Hematopoietic multipotent progenitor cell treated with erythropoietin and hydrocortisone succinate and interleukin-3 and kit ligand, for 4 days (in vitro differentiated cells): ENCODE results near the gene SSBP2.

ENCODE experiments used
- DNase-seq: peaks from one replicate; pipeline ENCODE4 v3.0.0-alpha.2; 2015

SSBP2 gene

GRCh38 chr5:81751009-81751835 lies at the start of gene SSBP2:
TSS of gene SSBP2 (minus strand) at chr5:81751097. CDS start at chr5:81751042, 55 bp downstream.
- DNase-seq, result peak; percentile 99

GRCh38 chr5:81795666-81796065 lies 44.8 kb upstream of the SSBP2 start:
- no peak for DNase-seq

- no peak for DNase-seq
These were observed 43.3 kb upstream of the SSBP2 start for GRCh38 chr5:81794226-81794625.

GRCh38 chr5:81790336-81790735 lies 39.4 kb upstream of the SSBP2 start:
- DNase-seq, result no peak

DNA sequence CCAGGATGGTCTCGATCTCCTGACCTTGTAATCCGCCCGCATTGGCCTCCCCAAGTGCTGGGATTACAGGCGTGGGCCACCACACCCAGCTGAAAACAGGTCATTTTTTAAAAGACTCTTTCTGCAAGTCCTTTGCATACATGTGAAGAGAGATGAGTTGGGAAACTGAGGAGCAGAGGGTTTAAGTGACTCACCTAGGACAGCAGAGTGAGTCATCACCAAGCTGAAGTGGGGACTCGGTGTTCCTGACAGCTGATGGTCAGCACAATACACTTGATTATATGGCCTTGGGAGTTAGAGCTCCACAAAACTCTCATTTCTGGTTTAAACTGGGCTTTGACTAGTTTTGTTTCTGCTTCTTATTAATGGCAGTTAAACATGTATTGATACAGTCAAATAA lies 38.1 kb upstream of the SSBP2 start:
- DNase-seq, result no peak

DNA sequence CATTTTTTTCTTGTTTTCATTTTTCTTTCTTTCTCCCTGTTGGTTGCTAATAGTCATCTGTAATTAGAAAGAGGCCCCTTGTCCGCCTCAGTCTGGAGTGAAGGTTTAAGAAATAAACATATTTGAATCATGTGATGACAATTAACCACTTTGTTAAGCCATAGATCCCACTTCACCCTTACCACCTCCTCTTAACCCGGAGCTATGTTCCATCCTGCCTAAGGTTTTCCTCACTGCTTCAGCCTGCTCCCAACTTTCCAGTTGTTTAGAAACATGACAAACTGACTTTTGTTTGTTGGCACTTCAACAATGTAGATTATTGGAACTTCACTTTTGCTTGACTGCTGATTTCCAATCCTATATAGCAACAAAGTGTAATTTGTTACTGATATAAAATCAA lies 37.4 kb upstream of the SSBP2 start:
- no peak for DNase-seq

DNA sequence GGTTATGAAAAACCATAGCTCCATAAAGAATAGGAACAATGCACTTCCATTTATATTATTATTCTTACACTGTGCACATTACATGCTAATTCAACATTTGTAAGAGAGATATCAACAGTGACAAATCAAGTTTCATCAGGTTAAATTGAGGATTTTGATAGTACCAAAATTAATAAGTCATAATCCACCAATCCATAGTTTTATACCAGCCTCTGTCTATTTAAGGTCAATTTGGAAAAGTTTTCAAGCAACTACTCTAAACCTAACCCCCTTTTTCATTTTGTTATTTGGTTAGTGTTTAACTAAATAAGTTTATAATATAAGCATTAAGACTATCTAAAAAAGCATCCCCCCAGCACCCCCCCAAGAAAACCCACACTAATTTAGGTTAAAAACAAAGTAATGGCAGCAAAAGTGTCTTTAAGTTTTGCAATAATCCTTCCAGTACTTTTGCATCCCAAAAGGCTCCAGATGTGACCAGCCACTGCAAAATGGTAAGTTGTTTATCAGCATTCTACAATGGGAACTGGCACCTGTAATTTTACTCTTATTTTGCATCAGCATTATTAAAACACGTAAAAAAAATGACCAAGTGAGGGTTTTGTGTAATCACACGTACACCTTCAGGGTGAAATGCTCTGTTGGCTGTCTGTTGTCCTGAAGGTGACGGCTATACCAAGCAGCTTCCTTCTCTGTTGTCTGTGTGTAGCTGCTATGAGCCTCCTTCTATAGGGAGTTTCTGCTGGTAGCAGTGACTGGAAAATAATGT lies 36.8 kb upstream of the SSBP2 start:
- peak; percentile 77 for DNase-seq

DNA sequence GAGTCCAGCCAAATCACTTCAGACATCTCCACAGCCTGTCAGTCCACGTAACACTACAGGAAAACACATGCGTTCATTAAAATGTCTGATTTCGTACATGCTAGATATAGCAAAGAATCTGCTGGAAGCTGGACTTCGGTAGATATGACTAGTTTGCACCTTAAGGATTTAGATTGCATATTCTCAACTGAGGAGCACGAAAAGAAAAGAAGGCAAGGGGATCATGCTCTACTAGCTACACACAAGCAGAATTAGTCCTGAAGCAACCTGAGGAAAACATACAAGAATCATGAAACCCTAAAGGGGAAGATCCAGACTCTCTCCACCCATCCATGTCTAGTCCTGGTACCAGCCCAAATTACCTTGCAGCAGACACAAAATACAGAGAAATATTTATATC lies 36.1 kb upstream of the SSBP2 start:
- DNase-seq, result no peak

GRCh38 chr5:81786496-81786895 lies 35.6 kb upstream of the SSBP2 start:
- no peak for DNase-seq

DNA sequence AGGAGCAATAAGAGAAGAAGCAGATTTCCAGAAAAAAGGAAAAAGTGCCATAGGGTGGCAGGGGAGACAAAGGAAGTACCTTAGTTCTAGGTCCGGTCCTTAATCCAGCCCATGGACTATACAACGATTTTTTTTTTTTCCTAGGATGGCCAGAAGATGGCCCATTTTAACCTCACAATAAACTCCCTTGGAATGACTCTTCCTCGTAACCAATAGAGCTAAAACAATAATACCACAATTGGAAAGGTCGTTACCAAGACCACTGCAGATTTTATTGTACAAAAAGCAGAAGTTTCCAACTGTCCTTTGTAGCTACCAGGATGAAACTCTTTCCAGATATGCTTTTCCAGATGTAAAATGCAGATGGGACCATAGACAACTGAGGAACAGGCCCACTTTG lies 34.4 kb upstream of the SSBP2 start:
- peak; percentile 38 for DNase-seq

- no peak for DNase-seq
These were observed 32.5 kb upstream of the SSBP2 start for GRCh38 chr5:81783401-81783800.

GRCh38 chr5:81782811-81783210 lies 31.9 kb upstream of the SSBP2 start:
- peak; percentile 39 for DNase-seq

DNA sequence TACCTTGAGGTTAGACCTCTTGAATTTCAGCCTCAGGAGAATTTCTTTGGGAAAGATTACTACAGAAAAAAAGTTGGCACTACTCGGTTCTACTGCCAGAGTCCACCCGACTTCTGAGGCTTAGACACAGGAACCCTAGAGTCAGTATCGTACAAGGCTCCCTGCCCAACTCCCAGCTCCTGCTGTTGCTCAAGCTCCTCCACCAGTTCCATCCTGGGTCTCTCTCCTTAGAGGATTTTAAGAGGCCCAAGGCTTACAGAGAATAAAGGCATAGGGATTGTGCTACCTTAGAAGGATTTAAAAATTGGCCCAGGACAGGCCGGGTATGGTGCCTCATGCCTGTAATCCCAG lies 29.0 kb upstream of the SSBP2 start:
- peak; percentile 30 for DNase-seq

GRCh38 chr5:81779125-81779915 lies 28.4 kb upstream of the SSBP2 start:
- peak; percentile 86 for DNase-seq

DNA sequence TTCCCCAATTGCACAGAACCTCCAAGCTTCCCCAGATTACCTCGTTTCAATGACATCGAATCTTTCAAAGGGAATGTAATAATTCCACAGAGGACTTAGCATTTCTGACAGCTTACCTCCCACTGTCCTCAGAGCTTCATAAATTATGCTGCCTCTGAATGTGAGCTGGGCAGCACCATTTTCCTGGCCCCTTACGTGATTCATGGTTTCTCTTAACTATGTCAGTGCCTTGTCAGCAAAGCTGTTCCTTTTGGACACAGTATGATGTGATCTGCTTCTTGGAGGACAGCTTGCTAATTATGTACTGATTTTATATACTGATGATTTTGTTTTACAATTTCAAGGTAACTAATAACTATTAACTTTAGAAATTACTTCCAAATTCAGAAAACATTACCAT lies 27.7 kb upstream of the SSBP2 start:
- DNase-seq, result peak; percentile 42

DNA sequence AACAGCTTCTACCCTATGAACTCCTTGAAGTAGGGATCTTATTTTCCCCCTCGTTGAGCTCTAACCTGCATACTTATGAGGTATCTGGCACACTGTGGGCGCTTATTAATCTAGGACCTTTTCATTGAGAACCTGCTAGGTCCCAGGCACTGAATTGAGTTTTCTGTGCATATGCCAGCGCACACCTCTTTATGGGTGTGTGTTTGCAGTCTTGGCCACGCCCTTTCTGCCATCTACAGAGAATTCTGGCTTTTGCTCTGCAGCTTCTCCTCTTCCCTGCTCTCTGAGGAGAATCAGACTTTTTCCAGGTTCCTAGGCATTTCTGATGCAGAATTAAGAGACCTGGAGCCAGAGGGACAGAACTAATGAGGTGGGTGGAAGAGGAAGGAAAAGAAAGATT lies 25.4 kb upstream of the SSBP2 start:
- no peak for DNase-seq

DNA sequence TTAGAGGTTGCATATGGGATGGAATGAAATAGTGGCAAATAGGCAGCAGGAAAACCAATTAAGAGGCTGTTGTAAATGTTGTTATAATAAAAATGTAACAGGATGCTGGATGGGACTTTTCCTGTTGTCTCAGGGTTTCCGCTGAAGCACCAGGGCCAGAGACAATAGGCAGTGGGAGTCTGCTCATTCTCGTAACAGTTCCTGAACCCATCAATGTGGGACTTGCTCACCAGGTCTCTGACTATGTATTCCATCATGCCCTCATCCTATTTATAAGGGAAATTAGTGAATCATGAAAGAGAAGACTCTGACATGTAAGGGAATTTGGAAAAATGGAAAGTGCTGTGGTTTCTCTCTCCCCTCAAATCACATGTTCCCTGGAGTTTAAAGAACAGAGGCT lies 23.5 kb upstream of the SSBP2 start:
- DNase-seq, result no peak

GRCh38 chr5:81773574-81773973 lies 22.7 kb upstream of the SSBP2 start:
- DNase-seq, result no peak

- DNase-seq, result no peak
These were observed 22.3 kb upstream of the SSBP2 start for GRCh38 chr5:81773161-81773560.

GRCh38 chr5:81772488-81772887 lies 21.6 kb upstream of the SSBP2 start:
- DNase-seq, result no peak

DNA sequence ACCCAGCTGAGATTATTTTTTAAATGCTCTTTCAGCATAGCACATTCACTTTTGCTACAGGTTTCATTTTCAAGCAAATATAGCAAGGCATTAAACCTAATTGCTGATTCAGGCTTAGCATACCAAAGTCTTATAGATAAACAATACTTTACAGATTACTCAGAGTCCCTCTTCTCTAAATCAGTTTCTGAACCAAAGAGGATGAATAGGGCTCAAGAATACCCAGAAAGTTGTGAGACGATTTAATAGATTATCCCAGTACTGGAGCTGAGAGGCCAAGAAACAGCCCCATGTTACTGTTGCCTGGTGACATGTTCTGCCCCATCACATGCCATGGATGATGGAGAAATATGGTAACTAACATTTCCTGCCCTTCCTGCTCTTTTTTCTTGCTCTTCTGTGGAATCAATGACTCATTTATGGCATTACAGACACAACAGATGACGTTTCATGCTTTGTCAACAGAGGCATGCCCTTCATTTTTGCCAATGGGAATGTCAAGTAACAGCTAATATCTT lies 18.1 kb upstream of the SSBP2 start:
- no peak for DNase-seq

DNA sequence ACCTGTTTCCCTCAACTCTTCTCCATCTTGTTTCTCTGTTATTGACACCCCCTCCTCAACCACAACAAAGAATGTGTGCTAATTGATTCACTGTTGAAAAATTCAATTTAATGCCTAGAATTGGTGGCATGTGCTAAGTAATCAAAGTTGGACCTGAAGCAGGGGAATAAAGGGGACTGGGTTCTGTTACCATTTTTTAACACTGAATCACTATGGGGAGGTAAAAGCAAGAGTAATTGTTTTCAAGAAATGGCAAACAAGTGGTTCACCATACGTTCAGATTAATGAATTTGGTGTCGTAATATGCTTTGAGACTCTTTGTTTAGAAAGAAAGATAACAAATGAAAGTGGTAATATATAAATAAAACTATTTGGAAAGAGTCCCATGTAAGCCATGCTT lies 17.0 kb upstream of the SSBP2 start:
- no peak for DNase-seq

DNA sequence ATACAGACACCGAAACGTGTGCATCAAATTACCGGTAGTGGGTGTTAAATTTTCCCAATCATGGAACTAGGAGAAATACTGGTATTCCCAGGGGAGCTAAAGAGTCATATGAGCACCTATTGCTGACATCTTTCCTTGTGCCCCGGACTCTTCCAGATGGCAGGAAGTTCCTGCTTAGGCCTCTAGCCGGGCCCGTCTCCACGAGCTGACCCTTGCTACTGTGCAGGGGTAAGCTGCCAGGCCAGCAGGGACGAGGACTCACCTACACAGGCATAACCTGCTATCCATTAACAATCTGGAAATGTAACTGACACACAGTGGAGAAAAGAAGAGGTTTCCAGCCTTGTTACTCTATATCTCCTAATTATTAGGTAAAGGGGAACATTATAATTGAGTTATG lies 16.2 kb upstream of the SSBP2 start:
- DNase-seq, result no peak
